NK-92 (cell line): ENCODE results near the gene MB.

Experiments used
- DNase-seq: peaks from one replicate; lab custom pipeline; 2025; ENCODE audit not compliant: unreplicated experiment; lab: John Stamatoyannopoulos, UW

The MB gene

DNA sequence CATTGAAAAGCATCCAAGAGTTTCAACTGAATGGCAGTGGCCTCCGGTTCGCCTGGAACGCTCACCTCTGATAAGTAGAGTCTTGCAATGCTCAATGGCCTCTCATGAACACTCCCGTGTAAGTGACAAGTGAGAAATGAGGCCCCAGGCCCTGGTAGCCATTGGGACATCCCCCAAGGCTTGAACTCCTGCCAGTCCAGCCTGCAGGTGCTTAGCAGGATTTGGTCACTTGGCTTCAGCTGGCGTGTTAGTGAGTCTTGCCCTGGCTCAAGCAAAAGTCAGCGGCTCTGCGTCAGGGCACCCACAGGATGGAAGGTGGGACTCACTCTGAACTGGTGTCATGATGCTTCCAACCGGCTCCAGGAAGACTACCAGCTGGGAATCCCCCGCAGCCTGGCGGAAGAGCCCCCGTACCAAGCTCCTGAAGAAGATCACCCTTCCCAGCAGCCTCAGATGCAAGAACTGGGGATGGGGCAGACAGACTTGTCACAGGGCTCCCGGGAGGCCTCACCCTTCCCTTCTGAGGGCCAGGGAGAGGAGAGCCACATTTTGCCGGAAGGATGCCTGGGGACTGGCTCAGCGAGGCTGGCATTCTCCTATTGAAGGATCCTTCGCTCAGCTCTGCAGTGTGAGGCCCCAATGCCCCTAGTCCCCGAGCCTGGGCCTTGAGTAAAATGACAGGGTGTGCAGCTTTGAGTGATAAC lies 19.3 kb downstream of the MB start:
- DNase-seq: no peak

DNA sequence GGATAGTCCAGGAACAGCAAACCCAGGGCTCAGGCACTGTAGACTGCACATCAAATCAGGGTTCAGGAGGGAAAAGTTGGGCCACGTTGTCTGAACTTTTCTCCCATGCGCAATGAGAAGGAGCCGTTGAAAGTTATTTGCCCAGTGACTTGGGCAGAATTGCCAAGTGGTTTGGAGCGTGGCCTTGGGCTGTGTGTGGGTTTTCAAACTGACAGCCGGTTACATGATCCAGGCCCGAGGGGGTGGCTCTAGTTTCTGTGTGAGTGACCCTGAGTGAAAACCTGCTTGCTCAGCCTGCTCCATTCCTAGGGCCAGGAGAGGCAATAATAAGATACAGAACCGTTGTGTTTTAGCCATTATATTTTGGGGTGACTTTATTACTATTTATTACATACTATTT lies 20.3 kb downstream of the MB start:
- DNase-seq: no peak

- no peak for DNase-seq
Measured at GRCh38 chr22:35594686-35595085, 22.4 kb downstream of the MB start.

- DNase-seq: no peak
Measured at GRCh38 chr22:35593891-35594470, 23.1 kb downstream of the MB start.

GRCh38 chr22:35593071-35593890 lies 23.8 kb downstream of the MB start:
- DNase-seq: no peak

DNA sequence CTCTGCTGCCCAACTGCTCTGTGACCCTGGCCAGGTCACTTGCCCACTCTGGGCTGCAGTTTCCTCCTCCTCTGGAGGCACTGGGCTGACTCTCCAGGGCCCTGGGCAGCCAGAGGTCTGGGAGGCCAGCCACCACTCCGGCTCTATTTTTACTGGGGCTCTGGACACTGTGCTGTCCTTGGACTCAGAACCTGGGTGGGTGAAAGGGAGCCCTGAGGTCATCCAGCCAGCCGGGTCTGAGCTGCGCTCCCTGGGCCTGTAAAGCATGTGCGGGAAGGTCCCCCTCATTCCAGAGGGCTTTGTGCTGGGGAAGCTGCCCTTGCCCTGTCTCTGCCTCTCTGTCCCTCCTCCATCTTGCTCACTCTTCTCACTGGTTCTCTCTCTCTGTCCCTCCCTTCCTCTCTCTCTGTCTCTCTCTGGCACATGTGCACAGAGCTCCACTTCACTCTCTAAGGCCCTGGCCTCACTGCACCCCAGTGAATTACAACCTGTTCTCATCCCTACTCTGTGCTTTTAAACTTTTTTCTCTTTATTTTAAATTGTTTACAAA lies 24.6 kb downstream of the MB start:
- DNase-seq: no peak

- no peak for DNase-seq
Measured at GRCh38 chr22:35591714-35592417, 25.3 kb downstream of the MB start.

GRCh38 chr22:35590634-35591295 lies 26.4 kb downstream of the MB start:
- DNase-seq: no peak

DNA sequence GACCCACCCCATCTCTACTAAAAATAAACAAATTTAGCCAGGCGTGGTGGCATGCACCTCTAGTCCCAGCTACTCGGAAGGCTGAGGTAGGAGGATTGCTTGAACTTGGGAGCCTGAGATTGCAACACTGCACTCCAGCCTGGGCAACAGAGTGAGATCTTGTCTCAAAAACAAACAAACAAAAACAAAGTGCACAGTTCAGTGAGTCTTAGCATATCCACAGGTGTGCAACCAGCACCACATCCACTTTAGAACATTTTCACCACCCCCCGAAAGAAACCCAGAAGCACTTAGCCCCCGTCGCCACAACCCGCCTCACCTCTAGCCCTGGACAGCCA lies 27.4 kb downstream of the MB start:
- no peak for DNase-seq

DNA sequence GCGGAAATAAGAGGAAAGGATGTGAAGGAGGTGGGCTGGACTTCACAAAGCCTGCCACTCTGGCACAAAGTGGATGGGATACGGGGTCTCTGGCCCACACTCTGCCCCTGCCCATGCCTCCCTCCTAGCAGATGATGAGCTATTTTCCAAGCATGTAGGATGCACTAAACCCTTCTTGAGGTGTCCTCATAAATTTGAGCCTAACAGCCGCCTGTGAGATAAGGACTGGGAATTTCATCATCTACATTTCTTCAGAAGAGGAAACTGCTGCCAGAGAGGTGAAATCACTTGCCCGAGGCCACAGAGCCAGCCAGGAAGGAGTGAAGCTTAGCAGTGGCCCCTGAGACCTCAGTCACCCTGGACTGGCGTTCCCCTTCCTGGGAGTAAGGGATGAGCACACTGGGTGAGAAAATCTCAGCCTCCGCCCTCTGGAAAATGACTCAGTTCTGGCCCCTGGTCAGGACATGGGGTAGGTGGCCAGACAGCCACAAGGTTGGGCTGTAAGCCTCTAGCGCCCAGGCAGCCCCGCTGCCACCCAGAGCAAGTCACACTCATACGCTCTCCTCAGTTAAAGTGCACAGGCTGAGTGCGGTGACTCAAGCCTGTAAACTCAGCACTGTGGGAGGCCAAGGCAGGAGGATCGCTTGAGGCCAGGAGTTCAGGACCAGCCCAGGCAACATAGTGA lies 27.9 kb downstream of the MB start:
- no peak for DNase-seq

DNA sequence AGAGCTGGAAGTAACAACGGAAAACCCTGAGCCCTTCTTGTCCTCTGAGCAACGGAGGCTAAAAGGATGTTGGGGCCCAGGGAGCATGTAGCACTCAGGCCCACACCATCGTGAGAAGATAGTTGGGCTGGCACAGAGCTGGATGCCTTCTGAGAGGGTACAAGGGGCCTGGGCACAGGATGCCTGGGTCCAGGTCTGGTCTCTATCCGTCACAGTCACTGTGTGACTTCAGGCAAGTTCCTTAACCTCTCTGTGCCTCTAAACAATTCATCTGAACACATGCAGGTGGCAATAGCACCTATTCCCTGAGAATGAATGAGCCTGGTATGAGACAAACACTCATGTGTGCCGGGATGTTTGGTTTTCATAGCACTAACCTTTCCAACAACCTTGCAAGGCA lies 29.2 kb downstream of the MB start:
- no peak for DNase-seq

- no peak for DNase-seq
Measured at GRCh38 chr22:35587447-35587870, 29.7 kb downstream of the MB start.

DNA sequence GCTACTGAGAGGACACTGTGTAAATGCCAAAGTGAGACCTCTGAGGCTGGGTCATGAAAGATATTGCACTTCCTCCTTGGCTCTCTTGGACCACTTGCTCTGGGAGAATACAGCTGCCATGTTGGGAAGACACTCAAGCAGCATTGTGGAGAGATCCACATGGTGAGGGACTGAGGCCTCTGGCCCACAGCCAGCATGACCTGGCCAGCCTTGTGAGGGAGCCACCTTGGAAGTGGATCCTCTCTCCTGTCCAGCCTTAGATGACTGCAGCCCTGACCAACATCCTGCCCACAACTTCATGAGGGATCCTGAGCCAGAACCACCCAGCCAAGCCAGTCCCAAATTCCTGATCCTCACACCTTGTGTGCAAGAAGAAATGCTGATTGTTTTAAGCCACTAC lies 30.4 kb downstream of the MB start:
- no peak for DNase-seq

GRCh38 chr22:35582861-35583670 lies 34.1 kb downstream of the MB start:
- DNase-seq: no peak

DNA sequence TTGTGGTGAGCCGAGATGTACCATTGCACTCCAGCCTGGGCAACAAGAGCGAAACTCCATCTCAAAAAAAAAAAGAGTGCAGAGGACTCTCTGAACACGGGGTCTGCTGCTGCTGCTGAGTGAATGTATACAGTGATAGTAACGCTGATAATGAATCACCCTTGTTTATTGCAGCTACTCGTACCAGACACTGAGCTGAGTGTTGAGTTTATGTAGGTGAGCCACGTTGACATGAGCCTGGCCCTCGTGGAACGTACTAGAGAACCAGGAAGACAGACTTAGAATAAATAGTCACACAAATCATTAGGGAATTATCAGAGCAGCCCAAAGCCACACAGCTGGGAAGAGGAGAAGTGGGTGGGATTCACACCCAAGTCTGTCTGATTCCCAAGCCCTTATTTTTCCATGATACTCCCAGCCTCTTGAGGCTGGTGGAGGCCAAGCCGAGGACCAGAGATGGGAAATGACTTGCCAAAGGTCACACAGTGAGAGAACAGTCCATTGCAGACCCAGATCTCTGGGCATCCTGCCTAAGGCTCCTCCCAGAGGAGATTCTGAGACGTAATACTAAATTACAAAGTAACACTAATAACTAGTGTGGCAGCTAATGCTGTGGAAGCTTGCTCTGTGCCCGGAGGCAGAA lies 34.8 kb downstream of the MB start:
- no peak for DNase-seq

DNA sequence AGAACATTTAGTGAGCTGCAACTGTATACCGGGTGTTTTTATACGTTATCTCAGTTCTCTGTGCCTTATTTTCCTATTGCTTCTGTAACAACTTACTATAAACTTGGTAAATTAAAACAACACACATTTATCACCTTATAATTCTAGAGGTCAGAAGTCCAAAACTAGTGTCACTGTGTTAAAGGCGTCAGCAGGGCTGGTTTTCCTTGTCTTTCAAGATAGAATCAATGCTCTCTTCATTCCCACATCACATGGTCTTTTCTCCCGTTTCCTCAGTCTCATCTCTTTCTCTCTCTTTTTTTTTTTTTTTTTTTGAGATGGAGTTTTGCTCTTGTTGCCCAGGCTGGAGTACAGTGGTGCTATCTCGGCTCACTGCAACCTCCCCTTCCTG lies 36.1 kb downstream of the MB start:
- DNase-seq: no peak

DNA sequence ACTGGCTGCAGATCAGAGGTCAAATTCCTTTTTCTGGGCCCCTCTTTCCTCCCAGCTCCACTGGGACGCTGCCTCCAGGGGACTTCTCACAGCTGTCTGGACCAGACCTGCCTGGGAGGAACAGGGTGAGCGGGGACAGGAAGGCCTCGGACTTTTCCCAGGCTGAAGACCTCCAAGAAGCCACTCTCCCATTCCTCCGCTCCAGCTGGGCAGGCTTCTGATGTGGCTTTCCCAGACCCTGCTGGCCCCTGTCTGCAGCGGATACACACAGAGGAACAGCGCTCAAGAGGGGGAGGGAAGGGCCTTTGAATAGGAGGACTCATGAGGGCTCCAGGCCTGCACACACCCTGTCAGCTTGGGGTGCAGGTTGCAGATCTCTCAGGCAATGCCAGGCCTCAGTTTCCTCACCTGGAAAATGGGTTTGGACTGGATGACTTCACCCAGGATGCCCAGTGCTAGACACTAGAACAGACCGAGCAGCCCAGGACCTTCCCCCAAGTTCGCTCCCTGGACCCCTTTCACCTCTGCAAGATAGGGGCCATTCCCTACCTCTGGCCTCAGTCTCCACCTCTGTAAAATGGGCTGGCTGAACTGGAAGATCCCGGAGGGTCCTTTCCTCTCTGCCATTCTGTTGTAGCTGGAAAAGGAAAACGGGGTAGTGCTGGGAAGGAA lies 36.6 kb downstream of the MB start:
- DNase-seq: no peak

DNA sequence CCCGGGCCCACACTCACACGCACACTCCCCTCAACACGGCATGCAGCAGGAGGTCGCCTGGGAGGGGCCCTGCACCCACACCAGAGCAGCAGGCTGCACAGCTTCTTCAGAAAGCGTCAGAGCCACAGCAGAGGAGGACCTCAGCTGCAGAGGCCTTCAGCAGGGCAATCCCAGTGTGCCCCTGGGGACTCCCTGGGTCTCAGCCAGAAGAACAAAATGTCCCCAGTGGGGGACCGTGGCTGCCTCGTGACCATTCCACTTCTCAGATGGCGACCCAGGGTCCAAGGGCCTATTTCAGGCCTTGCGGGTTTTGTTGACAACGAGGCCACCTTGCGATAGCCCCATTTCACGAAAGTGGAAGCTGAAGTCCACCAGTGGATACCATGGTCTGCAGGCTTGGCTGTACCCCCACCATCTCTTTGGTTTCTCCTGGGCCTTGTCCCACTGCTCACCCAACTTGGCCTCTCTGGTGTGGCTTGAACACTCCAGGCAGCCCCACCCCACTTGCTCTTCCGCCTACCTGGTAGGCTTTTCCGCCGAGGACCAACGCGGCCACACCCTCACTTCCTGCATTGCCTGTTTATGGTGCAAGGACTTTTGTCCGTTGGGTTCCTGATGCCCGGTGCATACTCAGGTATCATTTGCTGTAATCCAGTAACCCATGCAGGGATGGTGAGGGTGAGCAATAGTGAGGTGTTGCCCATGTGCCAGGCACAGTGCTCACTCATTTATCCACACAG lies 38.1 kb downstream of the MB start:
- DNase-seq: no peak
